Caki2 (cell line): ENCODE results near the gene TRIP10. TPM values are rescaled to one million over a fixed set of nuclear protein-coding genes. Genes with fewer than 3 reads are reported as not detected.

ENCODE experiments used
- total RNA-seq: library from RNA; depleted of rRNA; stranded (reverse); fragments of >200 nt; shearing (Covaris generic); gene quantifications from 2 replicates; pipeline ENCODE4 v1.2.3, GENCODE V29; 2014; ENCODE audit warnings: low replicate concordance; rRNA removed

The TRIP10 gene
- total RNA-seq, 1 experiment from 2014 or later: 50.5 TPM

Other genes starting within 250 kb of the TRIP10 start
- 0.41 TPM in 1 of 2 replicates, not detected in the other for gene TUBB4A, start 237.4 kb upstream of the TRIP10 start, total RNA-seq
- 94.6 and 119 TPM in 2 replicates for gene TNFSF9, start 208.7 kb upstream of the TRIP10 start, total RNA-seq
- 274 and 291 TPM in 2 replicates for gene CD70, start 148.5 kb upstream of the TRIP10 start, total RNA-seq
- gene TNFSF14, start 69.5 kb upstream of the TRIP10 start, total RNA-seq: not detected in 2 replicates
- gene C3, start 19.0 kb upstream of the TRIP10 start, total RNA-seq: 4.0 and 6.5 TPM in 2 replicates
- gene GPR108, start 2.1 kb upstream of the TRIP10 start, total RNA-seq: 52.8 TPM in 2 replicates
- gene SH2D3A, start 27.8 kb downstream of the TRIP10 start, total RNA-seq: 12.9 and 22.1 TPM in 2 replicates
- 5.3 and 6.8 TPM in 2 replicates for gene VAV1, start 33.0 kb downstream of the TRIP10 start, total RNA-seq
- gene ADGRE1, start 147.9 kb downstream of the TRIP10 start, total RNA-seq: 11.4 and 15.0 TPM in 2 replicates